Prostate gland (tissue), 2 donors: ENCODE results near the gene ARL5B.

Source experiments
- POLR2A ChIP-seq: fragments of 450-650 bp; IDR thresholded peaks from one replicate; pipeline ENCODE4 v1.6.1; 2016; ENCODE audit warnings: antibody characterized with exemption, mild to moderate bottlenecking
- TF ChIP-seq, protein P1 (sequence below), 4 experiments: fragments of 200-600 bp in 2 of 4; fragments of 450-650 bp in 2 of 4; sonication (generic) in 2 of 4; IDR thresholded peaks; 1 replicate in 3 of 4; 2 replicates in 1 of 4; pipeline ENCODE4 v1.5.1; 2016 to 2019; ENCODE audit warnings: antibody characterized with exemption in 4 of 4, mild to moderate bottlenecking in 2 of 4, moderate library complexity in 2 of 4

DNA sequence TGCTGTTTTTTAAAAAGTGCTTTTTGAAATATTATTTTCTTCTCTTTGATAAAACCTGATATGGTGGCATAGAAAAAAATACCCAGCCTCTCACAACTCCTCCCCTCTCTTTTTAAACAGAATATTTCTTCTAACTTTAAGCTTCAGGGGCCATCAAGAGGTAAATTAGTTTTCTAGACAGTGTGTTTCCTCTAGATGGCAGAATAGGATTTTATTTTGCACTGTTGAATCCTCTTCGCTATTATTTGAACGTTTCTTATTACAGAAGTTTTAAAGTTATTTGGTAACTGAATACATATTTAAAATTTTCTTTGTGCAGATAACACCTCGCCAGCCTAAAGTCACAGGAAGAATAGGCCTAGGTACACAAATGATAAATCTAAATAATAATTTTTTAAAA is 30.3 kb downstream of the ARL5B start:
- TF ChIP-seq, protein P1, sequence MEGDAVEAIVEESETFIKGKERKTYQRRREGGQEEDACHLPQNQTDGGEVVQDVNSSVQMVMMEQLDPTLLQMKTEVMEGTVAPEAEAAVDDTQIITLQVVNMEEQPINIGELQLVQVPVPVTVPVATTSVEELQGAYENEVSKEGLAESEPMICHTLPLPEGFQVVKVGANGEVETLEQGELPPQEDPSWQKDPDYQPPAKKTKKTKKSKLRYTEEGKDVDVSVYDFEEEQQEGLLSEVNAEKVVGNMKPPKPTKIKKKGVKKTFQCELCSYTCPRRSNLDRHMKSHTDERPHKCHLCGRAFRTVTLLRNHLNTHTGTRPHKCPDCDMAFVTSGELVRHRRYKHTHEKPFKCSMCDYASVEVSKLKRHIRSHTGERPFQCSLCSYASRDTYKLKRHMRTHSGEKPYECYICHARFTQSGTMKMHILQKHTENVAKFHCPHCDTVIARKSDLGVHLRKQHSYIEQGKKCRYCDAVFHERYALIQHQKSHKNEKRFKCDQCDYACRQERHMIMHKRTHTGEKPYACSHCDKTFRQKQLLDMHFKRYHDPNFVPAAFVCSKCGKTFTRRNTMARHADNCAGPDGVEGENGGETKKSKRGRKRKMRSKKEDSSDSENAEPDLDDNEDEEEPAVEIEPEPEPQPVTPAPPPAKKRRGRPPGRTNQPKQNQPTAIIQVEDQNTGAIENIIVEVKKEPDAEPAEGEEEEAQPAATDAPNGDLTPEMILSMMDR (IDR thresholded peaks at IDR 0.05) = peak in 2 of 4 experiments; percentile 21 to 40
- no peak for TF ChIP-seq POLR2A
